ENCODE measurements around the gene PLXNA2. TPM values are rescaled to one million over a fixed set of nuclear protein-coding genes. Genes with fewer than 3 reads are reported as not detected.

The PLXNA2 gene
- total and polyA plus RNA-seq, 2 of the 8 experiments (the other 6 are each of a cell fraction or from before 2014, with no cell fraction given): 0.33 to 1.5 TPM

GRCh38 chr1:208187499-208188041, 56.6 kb downstream of the PLXNA2 start (continued):
- no peak for TF ChIP-seq YY1 (IDR thresholded peaks at IDR 0.05; ENCODE audit: low read depth, low read length)
